HepG2 (cell line): Measurements from ENCODE around the gene LRP5. TPM values are rescaled to one million over a fixed set of nuclear protein-coding genes. Genes with fewer than 3 reads are reported as not detected.

ENCODE experiments used
- ATAC-seq: fragments of 200-7000 bp; cut with Tn5 transposase; 3 replicates; pipeline ENCODE4 v1.9.1; 2020; ENCODE audit warnings: mild to moderate bottlenecking, moderate library complexity
- BruUV-seq: library from RNA; stranded (reverse); fragments of 400-500 nt; replicated peaks from 2 replicates; lab custom pipeline; 2021; lab: Mats Ljungman, UMichigan
- CTCF ChIA-PET: fragments of 300-600 bp; formaldehyde crosslinking; extraction: SDS; loops from one replicate; lab custom pipeline; 2021; ENCODE audit warnings: low total read pairs, inconsistent platforms, low intra/inter-chr PET ratio; lab: Yijun Ruan, JAX
- POLR2A ChIA-PET: fragments of 350-600 bp; sonication (Branson Sonifier 250); formaldehyde crosslinking; loops from one replicate; lab custom pipeline; 2020; ENCODE audit warnings: antibody characterized with exemption, inconsistent platforms; lab: Yijun Ruan, JAX
- DNase-seq: peaks from one replicate; pipeline ENCODE4 v3.0.0-alpha.2; 2015; ENCODE audit warnings: low spot score
- FAIRE-seq: peaks from 3 replicates; lab custom pipeline; 2011; peaks lifted over from hg19 to GRCh38; lab: Jason Lieb, UNC
- H2AFZ ChIP-seq: one replicate; pipeline ENCODE4 v1.6.1; 2011; ENCODE audit warnings: low read length, inconsistent platforms
- H3K27ac ChIP-seq: fragments of 300-600 bp; 3 replicates; pipeline ENCODE4 v1.8.0; 2011; ENCODE audit warnings: mixed run types, mild to moderate bottlenecking, mixed read lengths, low read length, inconsistent platforms; ENCODE audit not compliant: insufficient read depth; ENCODE audit errors: extremely low read length
- H3K27me3 ChIP-seq, 2 experiments: fragments of 200-600 bp in 1 of 2; 2 replicates in 1 of 2; 3 replicates in 1 of 2; pipeline versions ENCODE4 v1.6.0 to v1.8.0; 2011; ENCODE audit warnings: low read length in 2 of 2, mild to moderate bottlenecking in 2 of 2, moderate library complexity in 2 of 2, inconsistent platforms in 1 of 2; ENCODE audit not compliant: insufficient read depth in 2 of 2, control insufficient read depth in 1 of 2
- H3K36me3 ChIP-seq, 2 experiments: fragments of 200-600 bp in 1 of 2; replicated peaks in 1 of 2; 2 replicates in 1 of 2; 3 replicates in 1 of 2; pipeline versions ENCODE4 v1.5.1 to v1.8.0; 2011; ENCODE audit warnings: low read length in 2 of 2, inconsistent platforms in 1 of 2; ENCODE audit not compliant: insufficient read depth in 2 of 2, control insufficient read depth in 1 of 2
- H3K4me1 ChIP-seq: 2 replicates; pipeline ENCODE4 v1.5.1; 2012; ENCODE audit warnings: low read length, inconsistent platforms; ENCODE audit not compliant: insufficient read depth
- H3K4me2 ChIP-seq: 2 replicates; pipeline ENCODE4 v1.6.0; 2011; ENCODE audit warnings: low read depth, low read length, inconsistent platforms
- H3K4me3 ChIP-seq, 3 experiments: fragments of 200-600 bp in 1 of 3; sonication (generic), shearing (Covaris generic) in 1 of 3; replicated peaks in 1 of 3; 2 replicates each; pipeline ENCODE4 v1.5.1; 2011 to 2016; ENCODE audit warnings: low read length in 3 of 3, inconsistent platforms in 2 of 3, low read depth in 2 of 3, mild to moderate bottlenecking in 2 of 3, control low read depth in 1 of 3, mixed read lengths in 1 of 3; ENCODE audit not compliant: insufficient read depth in 1 of 3
- H3K79me2 ChIP-seq: one replicate; pipeline ENCODE4 v1.6.1; 2011; ENCODE audit warnings: low read length, inconsistent platforms; ENCODE audit not compliant: insufficient read depth
- H3K9ac ChIP-seq: 2 replicates; pipeline ENCODE4 v1.6.0; 2011; ENCODE audit warnings: mild to moderate bottlenecking, low read depth, low read length, inconsistent platforms; ENCODE audit not compliant: insufficient read depth
- H3K9me3 ChIP-seq: 2 replicates; pipeline ENCODE4 v1.5.1; 2012; ENCODE audit warnings: mild to moderate bottlenecking, low read length
- H4K20me1 ChIP-seq: 2 replicates; pipeline ENCODE4 v1.6.0; 2011; ENCODE audit warnings: inconsistent platforms, mild to moderate bottlenecking, low read length, moderate library complexity; ENCODE audit not compliant: insufficient read depth
- AGO2 ChIP-seq: fragments of 200-400 bp; formaldehyde crosslinking; optimal IDR thresholded peaks from 2 replicates; pipeline ENCODE3; 2017; ENCODE audit warnings: mild to moderate bottlenecking, low read depth, low read length, moderate library complexity
- BCL6 ChIP-seq: IDR thresholded peaks from 2 replicates; pipeline ENCODE4 v1.6.1; 2016; ENCODE audit warnings: missing genetic modification reagents, missing compliant biosample characterization
- ZBTB7A ChIP-seq: sonication (generic); formaldehyde crosslinking; IDR thresholded peaks from 2 replicates; pipeline ENCODE4 v1.8.0; 2022; ENCODE audit warnings: mild to moderate bottlenecking, missing genetic modification reagents
- ZEB1 ChIP-seq: IDR thresholded peaks from 2 replicates; pipeline ENCODE4 v1.6.1; 2012; ENCODE audit warnings: mild to moderate bottlenecking, low read depth, inconsistent platforms; ENCODE audit not compliant: insufficient replicate concordance
- ZNF121 ChIP-seq: sonication (generic); formaldehyde crosslinking; IDR thresholded peaks from 2 replicates; pipeline ENCODE4 v1.5.0; 2020; ENCODE audit warnings: mild to moderate bottlenecking, missing genetic modification reagents
- WGBS: methylation state at CpG from one replicate; pipeline ENCODE4 v1.1.6; 2017; ENCODE audit warnings: low lambda C conversion rate; 5-methylcytosine and 5-hydroxymethylcytosine counted together
- in situ Hi-C: cut with HindIII; loops from 2 replicates; pipeline ENCODE4 v1.10.0; 2017; ENCODE audit warnings: low pct_unique_long_range_greater_than_20kb; ENCODE audit not compliant: extremely low pct_ligation_motif_present
- intact Hi-C: fragments of 100-400 bp; cut with micrococcal nuclease; formaldehyde crosslinking; loops from one replicate; pipeline ENCODE4 v1.10.0; 2022; ENCODE audit not compliant: unreplicated experiment
- polyA plus RNA-seq, 8 experiments: library from polyadenylated mRNA; depleted of rRNA in 3 of 8; stranded (reverse) in 7 of 8; unstranded in 1 of 8; fragments of >200 nt; fragmentation: Illumina TruSeq in 4 of 8; extraction: Trizol in 4 of 8; gene quantifications; 2 replicates each; pipeline versions ENCODE4 v1.2.1 to v1.2.3, GENCODE V29; 2011 to 2016; ENCODE audit warnings: low read depth in 4 of 8, missing spikeins in 1 of 8, mixed read lengths in 1 of 8; ENCODE audit not compliant: insufficient read depth in 1 of 8
- total RNA-seq, 5 experiments: library from RNA; depleted of rRNA; stranded (reverse); fragments of >200 nt; fragmentation: Illumina TruSeq; extraction: Trizol; gene quantifications; 2 replicates each; pipeline ENCODE4 v1.2.3, GENCODE V29; 2016; ENCODE audit warnings: low read depth in 1 of 5

The LRP5 gene
- total and polyA plus RNA-seq, 2 of the 13 experiments (the other 11 are each of a cell fraction or from before 2014, with no cell fraction given): 40.4 to 64.0 TPM

GRCh38 chr11:68408512-68408911 is 96.1 kb downstream of the LRP5 start:
- Histone ChIP-seq H3K4me2 (no peak overlapping the region), H3K27ac (no peak overlapping the region), H3K9ac (no peak overlapping the region), H3K27me3 (no peaks in the 10 kb centered on the region), H3K4me1 (peaks cover 19% of the 10 kb centered on the region), H3K79me2 (no peaks in the 10 kb centered on the region), H4K20me1 (no peaks in the 10 kb centered on the region), H3K36me3 (peaks cover 48 to 80% of the 10 kb centered on the region in 2 experiments), H2AFZ (no peak overlapping the region)
- POLR2A ChIA-PET: no interaction called here
- BruUV-seq: no TSS peak
- in situ Hi-C loops: no loop called here
- CTCF ChIA-PET: no interaction called here
- no peak for ATAC-seq
- TF ChIP-seq ZNF121 (CRISPR knock-in tag) (0 out of 2 replicates have a peak, but pooled peaks have one; percentile 25), ZEB1 (no peak)
- TF ChIP-seq, all 625 proteins: peak for 1
- H3K4me3 ChIP-seq: no peak overlapping the region
- FAIRE-seq (no peak), DNase-seq (no peak)
- 96% methylated on average over 9 of the region's 9 CpGs for WGBS
- H3K9me3 ChIP-seq: no peaks in the 10 kb centered on the region
- intact Hi-C loops: loop anchor here (5.0 kb wide), 1 partner anchor 144 kb away; no protein-coding TSS in a partner anchor

- Histone ChIP-seq H3K27me3 (no peaks in the 10 kb centered on the region), H3K4me2 (no peak overlapping the region), H3K4me3 (no peak overlapping the region), H2AFZ (no peak overlapping the region), H3K9me3 (no peaks in the 10 kb centered on the region), H3K4me1 (peaks cover 19% of the 10 kb centered on the region), H4K20me1 (no peaks in the 10 kb centered on the region), H3K27ac (no peak overlapping the region), H3K79me2 (no peaks in the 10 kb centered on the region), H3K9ac (no peak overlapping the region), H3K36me3 (peaks cover 49 to 83% of the 10 kb centered on the region in 2 experiments)
- 90% methylated on average over 30 of the region's 30 CpGs for WGBS
- DNase-seq (no peak), ATAC-seq (no peak), FAIRE-seq (no peak)
- intact Hi-C loops (loop anchor here (5.0 kb wide), 1 partner anchor 142 kb away; no protein-coding TSS in a partner anchor), in situ Hi-C loops (no loop called here)
- TF ChIP-seq AGO2 (peak; percentile 65), ZBTB7A (CRISPR knock-in tag) (no peak), BCL6 (CRISPR knock-in tag) (no peak)
- POLR2A ChIA-PET: no interaction called here
- CTCF ChIA-PET: no interaction called here
- no TSS peak for BruUV-seq
These were observed 97.5 kb downstream of the LRP5 start for GRCh38 chr11:68409748-68410344.
